HepG2 (cell line): Measurements from ENCODE around the gene PBLD. TPM values are rescaled to one million over a fixed set of nuclear protein-coding genes. Genes with fewer than 3 reads are reported as not detected.

Source experiments
- ATAD3A ChIP-seq: sonication (generic); formaldehyde crosslinking; IDR thresholded peaks from 2 replicates; pipeline ENCODE4 v1.4.0; 2020; ENCODE audit warnings: missing genetic modification reagents
- CHD2 ChIP-seq: IDR thresholded peaks from 2 replicates; pipeline ENCODE4 v1.6.1; 2011; ENCODE audit warnings: low read depth, low read length, improper control_type of control experiment
- KMT2A ChIP-seq: sonication (generic); formaldehyde crosslinking; IDR thresholded peaks from 2 replicates; pipeline ENCODE4 v1.4.0; 2020; ENCODE audit warnings: missing genetic modification reagents
- MLLT10 ChIP-seq: sonication (generic); formaldehyde crosslinking; IDR thresholded peaks from 2 replicates; pipeline ENCODE4 v1.4.0; 2020; ENCODE audit warnings: missing genetic modification reagents
- NR1H2 ChIP-seq: sonication (generic); formaldehyde crosslinking; IDR thresholded peaks from 2 replicates; pipeline ENCODE4 v1.8.1; 2022; ENCODE audit warnings: low read depth, missing genetic modification reagents, borderline replicate concordance
- U2AF1 ChIP-seq: fragments of 200-400 bp; formaldehyde crosslinking; optimal IDR thresholded peaks from 2 replicates; pipeline ENCODE3; 2017; ENCODE audit warnings: mild to moderate bottlenecking, low read depth, low read length
- polyA plus RNA-seq, 8 experiments: library from polyadenylated mRNA; depleted of rRNA in 3 of 8; stranded (reverse) in 7 of 8; unstranded in 1 of 8; fragments of >200 nt; fragmentation: Illumina TruSeq in 4 of 8; extraction: Trizol in 4 of 8; gene quantifications; 2 replicates each; pipeline versions ENCODE4 v1.2.1 to v1.2.3, GENCODE V29; 2011 to 2016; ENCODE audit warnings: low read depth in 4 of 8, missing spikeins in 1 of 8, mixed read lengths in 1 of 8; ENCODE audit not compliant: insufficient read depth in 1 of 8
- total RNA-seq, 5 experiments: library from RNA; depleted of rRNA; stranded (reverse); fragments of >200 nt; fragmentation: Illumina TruSeq; extraction: Trizol; gene quantifications; 2 replicates each; pipeline ENCODE4 v1.2.3, GENCODE V29; 2016; ENCODE audit warnings: low read depth in 1 of 5
- TF ChIP-seq, protein P1 (sequence below): IDR thresholded peaks from 2 replicates; pipeline ENCODE4 v1.6.1; 2016; ENCODE audit warnings: low read depth, missing genetic modification reagents, missing compliant biosample characterization
- TF ChIP-seq, protein P2 (sequence below): fragments of 450-650 bp; IDR thresholded peaks from 2 replicates; pipeline ENCODE4 v1.6.1; 2017; ENCODE audit warnings: mild to moderate bottlenecking
- TF ChIP-seq, protein P3 (sequence below): sonication (generic); formaldehyde crosslinking; IDR thresholded peaks from 2 replicates; pipeline ENCODE4 v1.5.0; 2020; ENCODE audit warnings: mild to moderate bottlenecking, missing genetic modification reagents, moderate library complexity
- TF ChIP-seq, protein P4 (sequence below): sonication (generic); formaldehyde crosslinking; IDR thresholded peaks from 2 replicates; pipeline ENCODE4 v1.4.0; 2020; ENCODE audit warnings: mild to moderate bottlenecking, missing genetic modification reagents, borderline replicate concordance
- TF ChIP-seq, protein P5 (sequence below): sonication (generic); formaldehyde crosslinking; IDR thresholded peaks from 2 replicates; pipeline ENCODE4 v1.4.0; 2020; ENCODE audit warnings: missing genetic modification reagents, mild to moderate bottlenecking, borderline replicate concordance

PBLD gene
- total and polyA plus RNA-seq, 2 of the 13 experiments (the other 11 are each of a cell fraction or from before 2014, with no cell fraction given) = 0.42 to 3.1 TPM

DNA sequence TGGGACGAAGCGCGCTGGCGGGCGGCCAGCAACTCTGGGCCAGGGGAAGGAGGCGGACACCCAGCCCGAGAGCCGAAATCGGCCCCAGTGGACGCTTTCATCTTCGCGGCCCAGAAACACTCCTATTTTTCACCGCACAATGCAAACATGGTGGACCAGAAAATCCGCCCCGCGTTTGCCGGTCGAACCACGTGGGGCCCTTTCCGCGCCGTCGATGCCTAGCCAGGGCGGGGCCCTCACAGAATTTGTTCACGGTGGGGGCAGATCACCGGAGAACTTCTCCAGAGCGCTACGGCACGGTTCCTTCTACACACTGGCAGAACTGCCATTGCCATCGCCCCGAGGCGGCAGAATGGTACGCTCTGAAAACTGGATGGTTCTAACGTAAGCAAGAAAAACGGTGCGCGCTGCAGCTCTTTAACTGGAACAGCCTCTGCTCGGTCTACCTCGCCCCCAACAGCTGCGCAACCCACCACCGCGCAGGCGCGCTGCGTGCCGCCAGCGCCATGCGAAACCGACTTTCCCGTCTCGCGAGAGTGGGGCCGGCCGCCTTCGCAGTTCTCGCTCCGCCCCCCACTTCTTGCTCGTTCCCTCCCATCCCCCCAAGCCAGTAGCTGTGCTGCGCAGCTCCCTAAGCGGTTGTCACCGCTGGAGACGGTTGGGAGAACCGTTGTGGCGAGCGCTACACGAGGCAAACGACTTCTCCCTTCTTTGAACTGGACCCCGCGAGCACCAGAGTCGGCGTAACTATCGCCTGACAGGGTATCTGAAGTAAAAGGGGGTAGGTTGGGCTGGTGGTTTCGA lies 1.1 kb downstream of the PBLD start, which contains the start of gene HNRNPH3 (continued):
- TF ChIP-seq, protein P1, sequence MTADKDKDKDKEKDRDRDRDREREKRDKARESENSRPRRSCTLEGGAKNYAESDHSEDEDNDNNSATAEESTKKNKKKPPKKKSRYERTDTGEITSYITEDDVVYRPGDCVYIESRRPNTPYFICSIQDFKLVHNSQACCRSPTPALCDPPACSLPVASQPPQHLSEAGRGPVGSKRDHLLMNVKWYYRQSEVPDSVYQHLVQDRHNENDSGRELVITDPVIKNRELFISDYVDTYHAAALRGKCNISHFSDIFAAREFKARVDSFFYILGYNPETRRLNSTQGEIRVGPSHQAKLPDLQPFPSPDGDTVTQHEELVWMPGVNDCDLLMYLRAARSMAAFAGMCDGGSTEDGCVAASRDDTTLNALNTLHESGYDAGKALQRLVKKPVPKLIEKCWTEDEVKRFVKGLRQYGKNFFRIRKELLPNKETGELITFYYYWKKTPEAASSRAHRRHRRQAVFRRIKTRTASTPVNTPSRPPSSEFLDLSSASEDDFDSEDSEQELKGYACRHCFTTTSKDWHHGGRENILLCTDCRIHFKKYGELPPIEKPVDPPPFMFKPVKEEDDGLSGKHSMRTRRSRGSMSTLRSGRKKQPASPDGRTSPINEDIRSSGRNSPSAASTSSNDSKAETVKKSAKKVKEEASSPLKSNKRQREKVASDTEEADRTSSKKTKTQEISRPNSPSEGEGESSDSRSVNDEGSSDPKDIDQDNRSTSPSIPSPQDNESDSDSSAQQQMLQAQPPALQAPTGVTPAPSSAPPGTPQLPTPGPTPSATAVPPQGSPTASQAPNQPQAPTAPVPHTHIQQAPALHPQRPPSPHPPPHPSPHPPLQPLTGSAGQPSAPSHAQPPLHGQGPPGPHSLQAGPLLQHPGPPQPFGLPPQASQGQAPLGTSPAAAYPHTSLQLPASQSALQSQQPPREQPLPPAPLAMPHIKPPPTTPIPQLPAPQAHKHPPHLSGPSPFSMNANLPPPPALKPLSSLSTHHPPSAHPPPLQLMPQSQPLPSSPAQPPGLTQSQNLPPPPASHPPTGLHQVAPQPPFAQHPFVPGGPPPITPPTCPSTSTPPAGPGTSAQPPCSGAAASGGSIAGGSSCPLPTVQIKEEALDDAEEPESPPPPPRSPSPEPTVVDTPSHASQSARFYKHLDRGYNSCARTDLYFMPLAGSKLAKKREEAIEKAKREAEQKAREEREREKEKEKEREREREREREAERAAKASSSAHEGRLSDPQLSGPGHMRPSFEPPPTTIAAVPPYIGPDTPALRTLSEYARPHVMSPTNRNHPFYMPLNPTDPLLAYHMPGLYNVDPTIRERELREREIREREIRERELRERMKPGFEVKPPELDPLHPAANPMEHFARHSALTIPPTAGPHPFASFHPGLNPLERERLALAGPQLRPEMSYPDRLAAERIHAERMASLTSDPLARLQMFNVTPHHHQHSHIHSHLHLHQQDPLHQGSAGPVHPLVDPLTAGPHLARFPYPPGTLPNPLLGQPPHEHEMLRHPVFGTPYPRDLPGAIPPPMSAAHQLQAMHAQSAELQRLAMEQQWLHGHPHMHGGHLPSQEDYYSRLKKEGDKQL (CRISPR knock-in tag) = no peak
- TF ChIP-seq NR1H2 (CRISPR knock-in tag) (no peak; the same call in 1 of the 2 replicates), MLLT10 (no peak), ATAD3A (CRISPR knock-in tag) (no peak), U2AF1 (peak; percentile 96), KMT2A (CRISPR knock-in tag) (peak; percentile 85), CHD2 (peak; percentile 100)
- TF ChIP-seq, protein P2, sequence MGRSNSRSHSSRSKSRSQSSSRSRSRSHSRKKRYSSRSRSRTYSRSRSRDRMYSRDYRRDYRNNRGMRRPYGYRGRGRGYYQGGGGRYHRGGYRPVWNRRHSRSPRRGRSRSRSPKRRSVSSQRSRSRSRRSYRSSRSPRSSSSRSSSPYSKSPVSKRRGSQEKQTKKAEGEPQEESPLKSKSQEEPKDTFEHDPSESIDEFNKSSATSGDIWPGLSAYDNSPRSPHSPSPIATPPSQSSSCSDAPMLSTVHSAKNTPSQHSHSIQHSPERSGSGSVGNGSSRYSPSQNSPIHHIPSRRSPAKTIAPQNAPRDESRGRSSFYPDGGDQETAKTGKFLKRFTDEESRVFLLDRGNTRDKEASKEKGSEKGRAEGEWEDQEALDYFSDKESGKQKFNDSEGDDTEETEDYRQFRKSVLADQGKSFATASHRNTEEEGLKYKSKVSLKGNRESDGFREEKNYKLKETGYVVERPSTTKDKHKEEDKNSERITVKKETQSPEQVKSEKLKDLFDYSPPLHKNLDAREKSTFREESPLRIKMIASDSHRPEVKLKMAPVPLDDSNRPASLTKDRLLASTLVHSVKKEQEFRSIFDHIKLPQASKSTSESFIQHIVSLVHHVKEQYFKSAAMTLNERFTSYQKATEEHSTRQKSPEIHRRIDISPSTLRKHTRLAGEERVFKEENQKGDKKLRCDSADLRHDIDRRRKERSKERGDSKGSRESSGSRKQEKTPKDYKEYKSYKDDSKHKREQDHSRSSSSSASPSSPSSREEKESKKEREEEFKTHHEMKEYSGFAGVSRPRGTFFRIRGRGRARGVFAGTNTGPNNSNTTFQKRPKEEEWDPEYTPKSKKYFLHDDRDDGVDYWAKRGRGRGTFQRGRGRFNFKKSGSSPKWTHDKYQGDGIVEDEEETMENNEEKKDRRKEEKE = no peak
- TF ChIP-seq, protein P3, sequence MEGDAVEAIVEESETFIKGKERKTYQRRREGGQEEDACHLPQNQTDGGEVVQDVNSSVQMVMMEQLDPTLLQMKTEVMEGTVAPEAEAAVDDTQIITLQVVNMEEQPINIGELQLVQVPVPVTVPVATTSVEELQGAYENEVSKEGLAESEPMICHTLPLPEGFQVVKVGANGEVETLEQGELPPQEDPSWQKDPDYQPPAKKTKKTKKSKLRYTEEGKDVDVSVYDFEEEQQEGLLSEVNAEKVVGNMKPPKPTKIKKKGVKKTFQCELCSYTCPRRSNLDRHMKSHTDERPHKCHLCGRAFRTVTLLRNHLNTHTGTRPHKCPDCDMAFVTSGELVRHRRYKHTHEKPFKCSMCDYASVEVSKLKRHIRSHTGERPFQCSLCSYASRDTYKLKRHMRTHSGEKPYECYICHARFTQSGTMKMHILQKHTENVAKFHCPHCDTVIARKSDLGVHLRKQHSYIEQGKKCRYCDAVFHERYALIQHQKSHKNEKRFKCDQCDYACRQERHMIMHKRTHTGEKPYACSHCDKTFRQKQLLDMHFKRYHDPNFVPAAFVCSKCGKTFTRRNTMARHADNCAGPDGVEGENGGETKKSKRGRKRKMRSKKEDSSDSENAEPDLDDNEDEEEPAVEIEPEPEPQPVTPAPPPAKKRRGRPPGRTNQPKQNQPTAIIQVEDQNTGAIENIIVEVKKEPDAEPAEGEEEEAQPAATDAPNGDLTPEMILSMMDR (CRISPR knock-in tag) = 0 out of 2 replicates have a peak, but pooled peaks have one; percentile 21
- TF ChIP-seq, protein P4, sequence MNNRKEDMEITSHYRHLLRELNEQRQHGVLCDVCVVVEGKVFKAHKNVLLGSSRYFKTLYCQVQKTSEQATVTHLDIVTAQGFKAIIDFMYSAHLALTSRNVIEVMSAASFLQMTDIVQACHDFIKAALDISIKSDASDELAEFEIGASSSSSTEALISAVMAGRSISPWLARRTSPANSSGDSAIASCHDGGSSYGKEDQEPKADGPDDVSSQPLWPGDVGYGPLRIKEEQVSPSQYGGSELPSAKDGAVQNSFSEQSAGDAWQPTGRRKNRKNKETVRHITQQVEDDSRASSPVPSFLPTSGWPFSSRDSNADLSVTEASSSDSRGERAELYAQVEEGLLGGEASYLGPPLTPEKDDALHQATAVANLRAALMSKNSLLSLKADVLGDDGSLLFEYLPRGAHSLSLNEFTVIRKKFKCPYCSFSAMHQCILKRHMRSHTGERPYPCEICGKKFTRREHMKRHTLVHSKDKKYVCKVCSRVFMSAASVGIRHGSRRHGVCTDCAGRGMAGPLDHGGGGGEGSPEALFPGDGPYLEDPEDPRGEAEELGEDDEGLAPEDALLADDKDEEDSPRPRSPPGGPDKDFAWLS (CRISPR knock-in tag) = no peak; the same call in 1 of the 2 replicates
- TF ChIP-seq, protein P5, sequence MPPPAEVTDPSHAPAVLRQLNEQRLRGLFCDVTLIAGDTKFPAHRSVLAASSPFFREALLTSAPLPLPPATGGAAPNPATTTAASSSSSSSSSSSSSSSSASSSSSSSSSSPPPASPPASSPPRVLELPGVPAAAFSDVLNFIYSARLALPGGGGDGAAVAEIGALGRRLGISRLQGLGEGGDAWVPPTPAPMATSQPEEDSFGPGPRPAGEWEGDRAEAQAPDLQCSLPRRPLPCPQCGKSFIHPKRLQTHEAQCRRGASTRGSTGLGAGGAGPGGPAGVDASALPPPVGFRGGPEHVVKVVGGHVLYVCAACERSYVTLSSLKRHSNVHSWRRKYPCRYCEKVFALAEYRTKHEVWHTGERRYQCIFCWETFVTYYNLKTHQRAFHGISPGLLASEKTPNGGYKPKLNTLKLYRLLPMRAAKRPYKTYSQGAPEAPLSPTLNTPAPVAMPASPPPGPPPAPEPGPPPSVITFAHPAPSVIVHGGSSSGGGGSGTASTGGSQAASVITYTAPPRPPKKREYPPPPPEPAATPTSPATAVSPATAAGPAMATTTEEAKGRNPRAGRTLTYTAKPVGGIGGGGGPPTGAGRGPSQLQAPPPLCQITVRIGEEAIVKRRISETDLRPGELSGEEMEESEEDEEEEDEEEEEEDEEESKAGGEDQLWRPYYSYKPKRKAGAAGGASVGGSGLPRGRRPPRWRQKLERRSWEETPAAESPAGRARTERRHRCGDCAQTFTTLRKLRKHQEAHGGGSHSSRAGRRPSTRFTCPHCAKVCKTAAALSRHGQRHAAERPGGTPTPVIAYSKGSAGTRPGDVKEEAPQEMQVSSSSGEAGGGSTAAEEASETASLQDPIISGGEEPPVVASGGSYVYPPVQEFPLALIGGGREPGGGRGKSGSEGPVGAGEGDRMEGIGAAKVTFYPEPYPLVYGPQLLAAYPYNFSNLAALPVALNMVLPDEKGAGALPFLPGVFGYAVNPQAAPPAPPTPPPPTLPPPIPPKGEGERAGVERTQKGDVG (CRISPR knock-in tag) = peak; percentile 92; the same call in 1 of the 2 replicates
